Hepatocyte (in vitro differentiated cells): ENCODE results near the gene DHX35.

Experiments
- EZH2 ChIP-seq: fragments of 200-600 bp; sonication (generic); IDR thresholded peaks from 2 replicates; pipeline ENCODE4 v1.6.1; 2016; ENCODE audit warnings: antibody characterized with exemption, mild to moderate bottlenecking, borderline replicate concordance
- EZH2phosphoT487 ChIP-seq: fragments of 200-600 bp; sonication (generic); IDR thresholded peaks from one replicate; pipeline ENCODE4 v1.6.1; 2018; ENCODE audit warnings: antibody characterized with exemption, mild to moderate bottlenecking, low read depth, moderate library complexity; ENCODE audit not compliant: unreplicated experiment, severe bottlenecking
- TF ChIP-seq, protein P1 (sequence below): fragments of 200-600 bp; sonication (generic); IDR thresholded peaks from 2 replicates; pipeline ENCODE4 v1.5.1; 2016; ENCODE audit warnings: antibody characterized with exemption, mild to moderate bottlenecking; ENCODE audit not compliant: poor library complexity

DNA sequence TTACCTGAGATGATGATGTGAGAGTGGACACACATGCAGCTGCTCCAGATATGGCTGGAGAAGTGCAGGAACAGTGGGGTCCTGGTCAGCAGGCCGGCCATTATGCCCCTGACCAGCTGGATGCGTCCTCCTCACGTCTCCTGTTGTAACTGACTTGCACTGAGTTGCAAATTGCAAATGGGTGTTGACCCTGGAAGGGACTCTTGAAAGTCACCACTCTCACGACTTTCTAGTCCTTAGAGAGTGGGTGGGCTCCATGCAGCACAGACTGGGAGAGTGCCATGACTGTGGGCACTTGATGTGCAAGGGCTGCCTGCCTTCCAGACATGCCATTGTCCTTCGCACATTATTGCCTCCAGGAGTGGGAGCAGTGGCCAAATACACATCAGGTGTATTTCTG, 25.1 kb upstream of the DHX35 start:
- TF ChIP-seq, protein P1, sequence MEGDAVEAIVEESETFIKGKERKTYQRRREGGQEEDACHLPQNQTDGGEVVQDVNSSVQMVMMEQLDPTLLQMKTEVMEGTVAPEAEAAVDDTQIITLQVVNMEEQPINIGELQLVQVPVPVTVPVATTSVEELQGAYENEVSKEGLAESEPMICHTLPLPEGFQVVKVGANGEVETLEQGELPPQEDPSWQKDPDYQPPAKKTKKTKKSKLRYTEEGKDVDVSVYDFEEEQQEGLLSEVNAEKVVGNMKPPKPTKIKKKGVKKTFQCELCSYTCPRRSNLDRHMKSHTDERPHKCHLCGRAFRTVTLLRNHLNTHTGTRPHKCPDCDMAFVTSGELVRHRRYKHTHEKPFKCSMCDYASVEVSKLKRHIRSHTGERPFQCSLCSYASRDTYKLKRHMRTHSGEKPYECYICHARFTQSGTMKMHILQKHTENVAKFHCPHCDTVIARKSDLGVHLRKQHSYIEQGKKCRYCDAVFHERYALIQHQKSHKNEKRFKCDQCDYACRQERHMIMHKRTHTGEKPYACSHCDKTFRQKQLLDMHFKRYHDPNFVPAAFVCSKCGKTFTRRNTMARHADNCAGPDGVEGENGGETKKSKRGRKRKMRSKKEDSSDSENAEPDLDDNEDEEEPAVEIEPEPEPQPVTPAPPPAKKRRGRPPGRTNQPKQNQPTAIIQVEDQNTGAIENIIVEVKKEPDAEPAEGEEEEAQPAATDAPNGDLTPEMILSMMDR: no peak
- no peak for TF ChIP-seq EZH2
- TF ChIP-seq EZH2phosphoT487: no peak
